CD4-positive, CD25-positive, alpha-beta regulatory T cell (primary cell): Measurements from ENCODE around the gene B3GALT2. TPM values are rescaled to one million over a fixed set of nuclear protein-coding genes. Genes with fewer than 3 reads are reported as not detected.
A peak's percentile ranks its signal among the peaks of the same experiment; 100 is the strongest.

Experiments used
- ATAC-seq, 2 donors: fragments of 150-1000 bp; cut with Tn5 transposase; one replicate each; pipeline ENCODE4 v1.10.0; 2021; ENCODE audit warnings: low read depth in 2 of 2, moderate number of reproducible peaks in 2 of 2, moderate library complexity in 1 of 2
- DNase-seq, 3 donors: peaks; one replicate each; pipeline versions ENCODE4 v3.0.0 to v3.0.0-alpha.2; 2012 to 2022; ENCODE audit warnings: mixed read lengths in 1 of 3
- H3K27ac ChIP-seq: one replicate; pipeline ENCODE4 v1.7.0; 2013; ENCODE audit warnings: mild to moderate bottlenecking, low read length; ENCODE audit not compliant: insufficient read depth, poor library complexity, severe bottlenecking
- H3K27me3 ChIP-seq: one replicate; pipeline ENCODE4 v1.7.0; 2013; ENCODE audit warnings: low read length; ENCODE audit not compliant: control insufficient read depth, insufficient read depth
- H3K36me3 ChIP-seq: one replicate; pipeline ENCODE4 v1.7.0; 2013; ENCODE audit warnings: mild to moderate bottlenecking, low read length, moderate library complexity; ENCODE audit not compliant: control insufficient read depth, insufficient read depth
- H3K4me1 ChIP-seq: 2 replicates; pipeline ENCODE4 v1.7.0; 2013; ENCODE audit warnings: mild to moderate bottlenecking, low read length; ENCODE audit not compliant: insufficient read depth, control insufficient read depth, poor library complexity, severe bottlenecking
- H3K4me3 ChIP-seq: one replicate; pipeline ENCODE4 v1.7.0; 2013; ENCODE audit warnings: low read depth, mild to moderate bottlenecking, low read length, moderate library complexity
- H3K9me3 ChIP-seq, 2 experiments: 1 replicate in 1 of 2; 2 replicates in 1 of 2; pipeline ENCODE4 v1.7.0; 2013; ENCODE audit warnings: low read length in 2 of 2, mild to moderate bottlenecking in 1 of 2, moderate library complexity in 1 of 2; ENCODE audit not compliant: control insufficient read depth in 2 of 2
- H3K27ac Mint-ChIP-seq, 3 donors: one replicate each; pipeline ENCODE4 v1.8.0; 2020 to 2022; ENCODE audit warnings: mild to moderate bottlenecking in 3 of 3, mixed read lengths in 3 of 3, moderate library complexity in 2 of 3
- H3K27me3 Mint-ChIP-seq: one replicate; pipeline ENCODE4 v1.8.0; 2022; ENCODE audit warnings: mild to moderate bottlenecking, mixed read lengths
- H3K36me3 Mint-ChIP-seq: one replicate; pipeline ENCODE4 v1.8.0; 2020; ENCODE audit warnings: mixed read lengths
- H3K4me1 Mint-ChIP-seq, 4 donors: one replicate each; pipeline ENCODE4 v1.8.0; 2020 to 2022; ENCODE audit warnings: mixed read lengths in 4 of 4, mild to moderate bottlenecking in 1 of 4
- H3K4me3 Mint-ChIP-seq, 4 donors: one replicate each; pipeline ENCODE4 v1.8.0; 2020 to 2022; ENCODE audit warnings: mild to moderate bottlenecking in 4 of 4, mixed read lengths in 4 of 4, moderate library complexity in 3 of 4
- H3K9me3 Mint-ChIP-seq, 7 donors: one replicate each; pipeline ENCODE4 v1.8.0; 2020 to 2022; ENCODE audit warnings: mixed read lengths in 7 of 7, mild to moderate bottlenecking in 3 of 7, moderate library complexity in 2 of 7
- polyA plus RNA-seq, 4 donors: library from polyadenylated mRNA; unstranded; fragments of 300-500 nt; fragmentation: Illumina TruSeq; gene quantifications; one replicate each; pipeline ENCODE4 v1.2.3, GENCODE V29; 2021
- total RNA-seq: library from RNA; stranded (reverse); gene quantifications from one replicate; pipeline ENCODE4 v1.2.3, GENCODE V29; 2022

B3GALT2 gene
- total and polyA plus RNA-seq, 5 donors from 2014 or later, result 0.30 to 1.2 (median 0.84) TPM

- peaks cover 14 to 22% (median 16%) of the 10 kb centered on the region in 4 donors for H3K4me1 Mint-ChIP-seq
- Histone ChIP-seq H3K4me3 (no peak overlapping the region), H3K27me3 (no peaks in the 10 kb centered on the region), H3K9me3 (no peaks in the 10 kb centered on the region), H3K4me1 (no peaks in the 10 kb centered on the region), H3K36me3 (peaks cover 49% of the 10 kb centered on the region), H3K27ac (no peak overlapping the region)
- DNase-seq (no peak), ATAC-seq (no peak)
- H3K9me3 Mint-ChIP-seq, result peaks cover 0 to 1% (median 0%) of the 10 kb centered on the region in 7 donors
- H3K36me3 Mint-ChIP-seq, result peaks cover 55% of the 10 kb centered on the region
- peak overlapping the region in 1 of 3 donors; percentile 63 for H3K27ac Mint-ChIP-seq
- no peaks in the 10 kb centered on the region for H3K27me3 Mint-ChIP-seq
- no peak overlapping the region for H3K4me3 Mint-ChIP-seq
Observed at GRCh38 chr1:193216920-193217319, 30.5 kb upstream of the B3GALT2 start.

- H3K27ac Mint-ChIP-seq, result no peak overlapping the region
- Histone ChIP-seq H3K4me1 (no peaks in the 10 kb centered on the region), H3K4me3 (no peak overlapping the region), H3K9me3 (no peaks in the 10 kb centered on the region), H3K36me3 (peaks cover 47% of the 10 kb centered on the region), H3K27me3 (no peaks in the 10 kb centered on the region), H3K27ac (no peak overlapping the region)
- H3K36me3 Mint-ChIP-seq, result peaks cover 66% of the 10 kb centered on the region
- H3K4me3 Mint-ChIP-seq, result no peak overlapping the region
- peaks cover 0 to 6% (median 1%) of the 10 kb centered on the region in 7 donors for H3K9me3 Mint-ChIP-seq
- no peak for DNase-seq
- no peaks in the 10 kb centered on the region for H3K27me3 Mint-ChIP-seq
- H3K4me1 Mint-ChIP-seq, result peaks cover 28 to 32% (median 30%) of the 10 kb centered on the region in 4 donors
- ATAC-seq, result no peak
Observed at GRCh38 chr1:193213998-193214397, 27.6 kb upstream of the B3GALT2 start.

- Mint-ChIP-seq H3K36me3 (peaks cover 65% of the 10 kb centered on the region), H3K4me3 (no peak overlapping the region), H3K9me3 (peaks cover 0 to 11% (median 5%) of the 10 kb centered on the region in 7 donors), H3K27ac (no peak overlapping the region), H3K4me1 (peaks cover 30 to 42% (median 36%) of the 10 kb centered on the region in 4 donors), H3K27me3 (no peaks in the 10 kb centered on the region)
- ATAC-seq (no peak), DNase-seq (no peak)
- Histone ChIP-seq H3K4me1 (no peaks in the 10 kb centered on the region), H3K27me3 (no peaks in the 10 kb centered on the region), H3K27ac (no peak overlapping the region), H3K9me3 (no peaks in the 10 kb centered on the region), H3K4me3 (no peak overlapping the region), H3K36me3 (peaks cover 44% of the 10 kb centered on the region)
Observed at GRCh38 chr1:193212637-193213036, 26.2 kb upstream of the B3GALT2 start.

GRCh38 chr1:193211539-193211938 lies 25.1 kb upstream of the B3GALT2 start:
- H3K4me1 Mint-ChIP-seq, result peaks cover 33 to 50% (median 41%) of the 10 kb centered on the region in 4 donors
- H3K36me3 Mint-ChIP-seq, result peaks cover 66% of the 10 kb centered on the region
- no peak overlapping the region for H3K4me3 Mint-ChIP-seq
- no peak overlapping the region for H3K4me3 ChIP-seq
- H3K4me1 ChIP-seq, result no peaks in the 10 kb centered on the region
- no peak overlapping the region for H3K27ac ChIP-seq
- no peaks in the 10 kb centered on the region for H3K27me3 Mint-ChIP-seq
- DNase-seq (peak in 1 of 3 donors; percentile 6), ATAC-seq (no peak)
- peaks cover 44% of the 10 kb centered on the region for H3K36me3 ChIP-seq
- peak overlapping the region in 1 of 3 donors; percentile 39 for H3K27ac Mint-ChIP-seq
- H3K9me3 ChIP-seq, result peaks cover under 1 to 11% of the 10 kb centered on the region in 2 experiments
- H3K27me3 ChIP-seq, result no peaks in the 10 kb centered on the region
- H3K9me3 Mint-ChIP-seq, result peaks cover 0 to 14% (median 6%) of the 10 kb centered on the region in 7 donors

- DNase-seq (no peak), ATAC-seq (no peak)
- Mint-ChIP-seq H3K9me3 (peaks cover 0 to 20% (median 7%) of the 10 kb centered on the region in 7 donors), H3K4me1 (peaks cover 29 to 55% (median 37%) of the 10 kb centered on the region in 4 donors), H3K4me3 (no peak overlapping the region), H3K27ac (peak overlapping the region in 1 of 3 donors; percentile 39), H3K36me3 (peaks cover 66% of the 10 kb centered on the region), H3K27me3 (no peaks in the 10 kb centered on the region)
- H3K9me3 ChIP-seq, result peaks cover 5 to 16% of the 10 kb centered on the region in 2 experiments
- H3K4me3 ChIP-seq, result no peak overlapping the region
- peaks cover 47% of the 10 kb centered on the region for H3K36me3 ChIP-seq
- no peaks in the 10 kb centered on the region for H3K27me3 ChIP-seq
- H3K4me1 ChIP-seq, result no peaks in the 10 kb centered on the region
- H3K27ac ChIP-seq, result no peak overlapping the region
Observed at GRCh38 chr1:193210996-193211395, 24.6 kb upstream of the B3GALT2 start.

- no peak overlapping the region for H3K4me3 ChIP-seq
- peaks cover 0 to 8% (median 4%) of the 10 kb centered on the region in 7 donors for H3K9me3 Mint-ChIP-seq
- peaks cover 39% of the 10 kb centered on the region for H3K36me3 Mint-ChIP-seq
- no peak overlapping the region for H3K27ac ChIP-seq
- no peaks in the 10 kb centered on the region for H3K4me1 ChIP-seq
- H3K27me3 ChIP-seq, result no peaks in the 10 kb centered on the region
- peak overlapping the region in 2 of 3 donors; percentile 5 to 12 for H3K27ac Mint-ChIP-seq
- ATAC-seq (no peak), DNase-seq (no peak)
- no peaks in the 10 kb centered on the region for H3K27me3 Mint-ChIP-seq
- H3K4me1 Mint-ChIP-seq, result peaks cover 33 to 47% (median 42%) of the 10 kb centered on the region in 4 donors
- H3K36me3 ChIP-seq, result peaks cover 19% of the 10 kb centered on the region
- H3K4me3 Mint-ChIP-seq, result peak overlapping the region in 1 of 4 donors; percentile 43
- H3K9me3 ChIP-seq, result peaks cover 0 to under 1% of the 10 kb centered on the region in 2 experiments
Observed at GRCh38 chr1:193201021-193201420, 14.6 kb upstream of the B3GALT2 start.

- H3K36me3 ChIP-seq, result peaks cover 9% of the 10 kb centered on the region
- Mint-ChIP-seq H3K4me3 (no peak overlapping the region), H3K9me3 (peaks cover 0 to 1% (median 0%) of the 10 kb centered on the region in 7 donors), H3K4me1 (peaks cover 33 to 48% (median 38%) of the 10 kb centered on the region in 4 donors), H3K27me3 (no peaks in the 10 kb centered on the region), H3K36me3 (peaks cover 30% of the 10 kb centered on the region), H3K27ac (no peak overlapping the region)
- DNase-seq (no peak), ATAC-seq (no peak)
- no peaks in the 10 kb centered on the region for H3K27me3 ChIP-seq
- H3K9me3 ChIP-seq, result no peaks in the 10 kb centered on the region
- H3K27ac ChIP-seq, result no peak overlapping the region
- no peaks in the 10 kb centered on the region for H3K4me1 ChIP-seq
- no peak overlapping the region for H3K4me3 ChIP-seq
Observed at GRCh38 chr1:193199940-193200339, 13.5 kb upstream of the B3GALT2 start.

- ATAC-seq (no peak), DNase-seq (no peak)
- no peaks in the 10 kb centered on the region for H3K4me1 ChIP-seq
- H3K9me3 Mint-ChIP-seq, result peaks cover 0 to 4% (median 0%) of the 10 kb centered on the region in 7 donors
- H3K27me3 Mint-ChIP-seq, result no peaks in the 10 kb centered on the region
- no peak overlapping the region for H3K4me3 Mint-ChIP-seq
- no peak overlapping the region for H3K4me3 ChIP-seq
- peaks cover 22 to 68% (median 51%) of the 10 kb centered on the region in 4 donors for H3K4me1 Mint-ChIP-seq
- H3K27ac ChIP-seq, result no peak overlapping the region
- H3K36me3 Mint-ChIP-seq, result peaks cover 22% of the 10 kb centered on the region
- H3K27me3 ChIP-seq, result no peaks in the 10 kb centered on the region
- no peak overlapping the region for H3K27ac Mint-ChIP-seq
- peaks cover 0 to 11% of the 10 kb centered on the region in 2 experiments for H3K9me3 ChIP-seq
- H3K36me3 ChIP-seq, result peaks cover 11% of the 10 kb centered on the region
Observed at GRCh38 chr1:193192586-193192985, 6.2 kb upstream of the B3GALT2 start.
